ENCODE measurements around the gene TXNDC8.

Gene TXNDC8

GRCh38 chr9:110282018-110282738 is 55.5 kb downstream of the TXNDC8 start:
- H3K36me3 ChIP-seq (replicated peaks; ENCODE audit: low read depth, low read length), result no peaks in the 10 kb centered on the region
- no peak overlapping the region for H3K4me3 ChIP-seq (ENCODE audit: low read length)
- peaks cover 6% of the 10 kb centered on the region for H3K4me1 ChIP-seq (ENCODE audit: low read length)
- H3K9me3 ChIP-seq (ENCODE audit: insufficient read depth, low read length), result no peaks in the 10 kb centered on the region
- H3K4me2 ChIP-seq (ENCODE audit: low read length), result no peak overlapping the region
- H3K79me2 ChIP-seq (ENCODE audit: low read length), result no peaks in the 10 kb centered on the region
- TF ChIP-seq EZH2phosphoT487 (IDR thresholded peaks at IDR 0.05; ENCODE audit: low read depth), result no peak
- no peak for TF ChIP-seq CTCF (IDR thresholded peaks at IDR 0.05; ENCODE audit: low read depth, low read length)
- H3K27ac ChIP-seq (ENCODE audit: low read length), result no peak overlapping the region
- H3K27me3 ChIP-seq (ENCODE audit: low read depth, low read length), result no peaks in the 10 kb centered on the region
- no peak overlapping the region for H2AFZ ChIP-seq (ENCODE audit: low read depth, low read length)
- H3K9ac ChIP-seq (ENCODE audit: low read length), result no peak overlapping the region
- H4K20me1 ChIP-seq (ENCODE audit: insufficient read depth, low read length), result no peaks in the 10 kb centered on the region

GRCh38 chr9:110278080-110278707 is 59.5 kb downstream of the TXNDC8 start:
- TF ChIP-seq EZH2phosphoT487 (IDR thresholded peaks at IDR 0.05; ENCODE audit: low read depth) (no peak), CTCF (IDR thresholded peaks at IDR 0.05; ENCODE audit: low read depth, low read length) (no peak)
- H3K36me3 ChIP-seq (replicated peaks; ENCODE audit: low read depth, low read length), result no peaks in the 10 kb centered on the region
- no peak overlapping the region for H3K4me2 ChIP-seq (ENCODE audit: low read length)
- no peak overlapping the region for H2AFZ ChIP-seq (ENCODE audit: low read depth, low read length)
- H3K27ac ChIP-seq (ENCODE audit: low read length), result no peak overlapping the region
- H3K27me3 ChIP-seq (ENCODE audit: low read depth, low read length), result no peaks in the 10 kb centered on the region
- H4K20me1 ChIP-seq (ENCODE audit: insufficient read depth, low read length), result no peaks in the 10 kb centered on the region
- H3K9ac ChIP-seq (ENCODE audit: low read length), result no peak overlapping the region
- H3K4me1 ChIP-seq (ENCODE audit: low read length), result no peaks in the 10 kb centered on the region
- no peaks in the 10 kb centered on the region for H3K9me3 ChIP-seq (ENCODE audit: insufficient read depth, low read length)
- no peaks in the 10 kb centered on the region for H3K79me2 ChIP-seq (ENCODE audit: low read length)
- no peak overlapping the region for H3K4me3 ChIP-seq (ENCODE audit: low read length)

- Histone ChIP-seq H3K27me3 (ENCODE audit: low read depth, low read length) (no peaks in the 10 kb centered on the region), H3K36me3 (replicated peaks; ENCODE audit: low read depth, low read length) (no peaks in the 10 kb centered on the region), H3K9me3 (ENCODE audit: insufficient read depth, low read length) (no peaks in the 10 kb centered on the region), H3K4me2 (ENCODE audit: low read length) (no peak overlapping the region), H3K27ac (ENCODE audit: low read length) (no peak overlapping the region), H3K9ac (ENCODE audit: low read length) (no peak overlapping the region), H4K20me1 (ENCODE audit: insufficient read depth, low read length) (no peaks in the 10 kb centered on the region), H2AFZ (ENCODE audit: low read depth, low read length) (no peak overlapping the region), H3K4me1 (ENCODE audit: low read length) (no peaks in the 10 kb centered on the region), H3K79me2 (ENCODE audit: low read length) (no peaks in the 10 kb centered on the region), H3K4me3 (ENCODE audit: low read length) (no peak overlapping the region)
- TF ChIP-seq CTCF (IDR thresholded peaks at IDR 0.05; ENCODE audit: low read depth, low read length) (no peak), EZH2phosphoT487 (IDR thresholded peaks at IDR 0.05; ENCODE audit: low read depth) (no peak)
These were observed 60.9 kb downstream of the TXNDC8 start for GRCh38 chr9:110276781-110277180.

GRCh38 chr9:110270211-110270995 is 67.3 kb downstream of the TXNDC8 start:
- Histone ChIP-seq H3K36me3 (replicated peaks; ENCODE audit: low read depth, low read length) (no peaks in the 10 kb centered on the region), H3K9ac (ENCODE audit: low read length) (no peak overlapping the region), H3K4me2 (ENCODE audit: low read length) (no peak overlapping the region), H3K4me3 (ENCODE audit: low read length) (no peak overlapping the region), H4K20me1 (ENCODE audit: insufficient read depth, low read length) (no peaks in the 10 kb centered on the region), H3K4me1 (ENCODE audit: low read length) (no peaks in the 10 kb centered on the region), H2AFZ (ENCODE audit: low read depth, low read length) (no peak overlapping the region), H3K27me3 (ENCODE audit: low read depth, low read length) (no peaks in the 10 kb centered on the region), H3K79me2 (ENCODE audit: low read length) (no peaks in the 10 kb centered on the region), H3K9me3 (ENCODE audit: insufficient read depth, low read length) (no peaks in the 10 kb centered on the region), H3K27ac (ENCODE audit: low read length) (no peak overlapping the region)
- no peak for TF ChIP-seq EZH2phosphoT487 (IDR thresholded peaks at IDR 0.05; ENCODE audit: low read depth)
- TF ChIP-seq CTCF (IDR thresholded peaks at IDR 0.05; ENCODE audit: low read depth, low read length), result no peak
